A549 (cell line): ENCODE data around the gene PSME3. TPM values are rescaled to one million over a fixed set of nuclear protein-coding genes. Genes with fewer than 3 reads are reported as not detected.
A peak's percentile ranks its signal among the peaks of the same experiment; 100 is the strongest.

Experiments
- ATAC-seq, 2 experiments: fragments of 200-7000 bp in 1 of 2; fragments of >200 bp in 1 of 2; cut with Nextera tagmentation in 1 of 2; cut with Tn5 transposase in 1 of 2; 3 replicates each; pipeline versions ENCODE4 v1.8.0 to v1.9.1; 2018 to 2020; ENCODE audit warnings: mild to moderate bottlenecking in 1 of 2, moderate library complexity in 1 of 2
- CTCF ChIA-PET: fragments of 300-600 bp; sonication (Branson Sonifier 250); formaldehyde crosslinking; extraction: SDS; loops from one replicate; lab custom pipeline; 2021; ENCODE audit warnings: antibody characterized with exemption, inconsistent platforms; lab: Yijun Ruan, JAX
- POLR2A ChIA-PET: fragments of 350-600 bp; formaldehyde crosslinking; extraction: SDS; loops from one replicate; lab custom pipeline; 2021; ENCODE audit warnings: antibody characterized with exemption, inconsistent platforms; lab: Yijun Ruan, JAX
- DNase-seq, 2 experiments: peaks; one replicate each; pipeline versions ENCODE4 v3.0.0 to v3.0.0-alpha.2; 2011 to 2016; ENCODE audit warnings: low read depth in 1 of 2, low spot score in 1 of 2
- FAIRE-seq: peaks from 2 replicates; lab custom pipeline; 2011; peaks lifted over from hg19 to GRCh38; lab: Jason Lieb, UNC
- H3K27ac ChIP-seq, 2 experiments: fragments of >200 bp; sonication (Bioruptor Twin); formaldehyde crosslinking; 3 replicates each; pipeline ENCODE4 v1.5.1; 2016 to 2017
- H3K4me1 ChIP-seq: fragments of >200 bp; sonication (Bioruptor Twin); formaldehyde crosslinking; 3 replicates; pipeline ENCODE4 v1.6.1; 2016
- H3K4me2 ChIP-seq: fragments of >200 bp; sonication (Bioruptor Twin); formaldehyde crosslinking; 3 replicates; pipeline ENCODE4 v1.6.1; 2016
- H3K4me3 ChIP-seq: fragments of >200 bp; sonication (Bioruptor Twin); formaldehyde crosslinking; 3 replicates; pipeline ENCODE4 v1.5.1; 2016
- H3K9me3 ChIP-seq: fragments of >200 bp; sonication (Bioruptor Twin); formaldehyde crosslinking; 3 replicates; pipeline ENCODE4 v1.6.1; 2016
- ATOH8 ChIP-seq: fragments of 250-450 bp; sonication (Bioruptor Pico); IDR thresholded peaks from 2 replicates; pipeline ENCODE4 v1.5.0; 2020; ENCODE audit warnings: low read depth, mild to moderate bottlenecking, moderate library complexity
- BCL3 ChIP-seq: fragments of >200 bp; sonication (Bioruptor Twin); formaldehyde crosslinking; IDR thresholded peaks from 3 replicates; pipeline ENCODE4 v1.6.1; 2016
- CBX8 ChIP-seq: fragments of 200-600 bp; sonication (generic); IDR thresholded peaks from 2 replicates; pipeline ENCODE4 v1.6.1; 2016
- CHD2 ChIP-seq: fragments of 150-350 bp; IDR thresholded peaks from 2 replicates; pipeline ENCODE4 v1.6.1; 2014; ENCODE audit warnings: low read length; ENCODE audit not compliant: partially characterized antibody
- CHD4 ChIP-seq: fragments of 200-600 bp; sonication (generic); IDR thresholded peaks from 2 replicates; pipeline ENCODE4 v1.6.1; 2016; ENCODE audit warnings: antibody characterized with exemption, mild to moderate bottlenecking, borderline replicate concordance
- E2F6 ChIP-seq: IDR thresholded peaks from 2 replicates; pipeline ENCODE4 v1.6.1; 2012; ENCODE audit warnings: low read depth, borderline replicate concordance
- EHF ChIP-seq: fragments of 250-450 bp; sonication (Bioruptor Pico); IDR thresholded peaks from 2 replicates; pipeline ENCODE4 v1.5.0; 2020; ENCODE audit warnings: mild to moderate bottlenecking
- EHMT2 ChIP-seq: fragments of 200-600 bp; sonication (generic); IDR thresholded peaks from 2 replicates; pipeline ENCODE4 v1.6.1; 2016; ENCODE audit warnings: antibody characterized with exemption, low read depth, mild to moderate bottlenecking, moderate library complexity
- FOSB ChIP-seq: fragments of 250-450 bp; sonication (Bioruptor Pico); IDR thresholded peaks from 2 replicates; pipeline ENCODE4 v1.5.0; 2020; ENCODE audit warnings: mild to moderate bottlenecking, moderate library complexity
- FOSL2 ChIP-seq, 2 experiments: fragments of 450-650 bp in 1 of 2; fragments of >200 bp in 1 of 2; sonication (Bioruptor Twin) in 1 of 2; formaldehyde crosslinking; IDR thresholded peaks; 2 replicates each; pipeline versions ENCODE4 v1.5.0 to v1.6.1; 2016 to 2020; ENCODE audit warnings: mild to moderate bottlenecking in 1 of 2, moderate library complexity in 1 of 2
- FOXS1 ChIP-seq: fragments of 250-450 bp; sonication (Bioruptor Pico); IDR thresholded peaks from 2 replicates; pipeline ENCODE4 v1.5.0; 2020; ENCODE audit warnings: mild to moderate bottlenecking, moderate library complexity
- HOXA7 ChIP-seq: fragments of 250-450 bp; sonication (Bioruptor Pico); IDR thresholded peaks from 2 replicates; pipeline ENCODE4 v1.5.0; 2020; ENCODE audit warnings: mild to moderate bottlenecking, moderate library complexity
- HOXB13 ChIP-seq: fragments of 250-450 bp; sonication (Bioruptor Pico); IDR thresholded peaks from 2 replicates; pipeline ENCODE4 v1.5.0; 2020; ENCODE audit warnings: low read depth, mild to moderate bottlenecking, moderate library complexity
- JUN ChIP-seq, 2 experiments: fragments of >200 bp; sonication (Bioruptor Twin); formaldehyde crosslinking; IDR thresholded peaks; 2 replicates in 1 of 2; 3 replicates in 1 of 2; pipeline ENCODE4 v1.6.1; 2016 to 2017
- KDM1A ChIP-seq: fragments of 200-600 bp; sonication (generic); IDR thresholded peaks from 2 replicates; pipeline ENCODE4 v1.6.1; 2016; ENCODE audit warnings: low read depth, mild to moderate bottlenecking
- MAFK ChIP-seq: fragments of 450-650 bp; IDR thresholded peaks from 2 replicates; pipeline ENCODE4 v1.6.1; 2014; ENCODE audit not compliant: partially characterized antibody
- MAX ChIP-seq: IDR thresholded peaks from 2 replicates; pipeline ENCODE4 v1.6.1; 2012
- MAZ ChIP-seq: fragments of 150-350 bp; IDR thresholded peaks from 2 replicates; pipeline ENCODE4 v1.6.1; 2014; ENCODE audit warnings: antibody characterized with exemption, low read depth, low read length, borderline replicate concordance
- NFE2L2 ChIP-seq: fragments of 150-350 bp; conservative IDR thresholded peaks from 2 replicates; pipeline ENCODE4 v1.6.1; 2014; ENCODE audit warnings: low read length
- POLR2A ChIP-seq: IDR thresholded peaks from 2 replicates; pipeline ENCODE4 v1.6.1; 2012; ENCODE audit warnings: mild to moderate bottlenecking, low read length
- RCOR1 ChIP-seq: fragments of 150-350 bp; IDR thresholded peaks from 2 replicates; pipeline ENCODE4 v1.6.1; 2014; ENCODE audit warnings: antibody characterized with exemption, low read length, low read depth
- RFX5 ChIP-seq: fragments of 450-650 bp; IDR thresholded peaks from 2 replicates; pipeline ENCODE4 v1.7.1; 2014; ENCODE audit warnings: antibody characterized with exemption, mild to moderate bottlenecking, moderate library complexity
- ZC3H11A ChIP-seq: fragments of 450-650 bp; IDR thresholded peaks from 2 replicates; pipeline ENCODE4 v1.6.1; 2014; ENCODE audit warnings: antibody characterized with exemption, mild to moderate bottlenecking
- ZFP36 ChIP-seq: fragments of 450-650 bp; IDR thresholded peaks from 2 replicates; pipeline ENCODE4 v1.6.1; 2014; ENCODE audit warnings: borderline replicate concordance; ENCODE audit not compliant: partially characterized antibody
- ZNF302 ChIP-seq: fragments of 250-450 bp; sonication (Bioruptor Pico); IDR thresholded peaks from 2 replicates; pipeline ENCODE4 v1.9.0; 2021; ENCODE audit warnings: inconsistent platforms, mild to moderate bottlenecking, moderate library complexity
- ZSCAN20 ChIP-seq: fragments of 250-450 bp; sonication (Bioruptor Pico); IDR thresholded peaks from 2 replicates; pipeline ENCODE4 v1.8.0; 2022; ENCODE audit warnings: mild to moderate bottlenecking, moderate library complexity
- WGBS: methylation state at CpG from one replicate; pipeline ENCODE4 v1.1.6; 2017; ENCODE audit errors: missing lambda C conversion rate; 5-methylcytosine and 5-hydroxymethylcytosine counted together
- polyA plus RNA-seq, 4 experiments: library from polyadenylated mRNA; depleted of rRNA in 3 of 4; stranded (reverse); fragments of >200 nt; fragmentation: RNase III in 1 of 4; extraction: RNeasy Plus Mini Kit Qiagen cat#74134 plus additional on column Dnase treatment in 1 of 4; gene quantifications; 2 replicates in 3 of 4; 3 replicates in 1 of 4; pipeline ENCODE4 v1.2.3, GENCODE V29; 2011 to 2017

PSME3 gene
- polyA plus RNA-seq, 2 of the 4 experiments (the other 2 are of a cell fraction) = 223 to 257 TPM

GRCh38 chr17:42783791-42784138 lies 49.4 kb upstream of the PSME3 start:
- POLR2A ChIA-PET = interaction anchor here (1.3 to 1.4 kb wide), 3 partner anchors 10 to 40 kb away, joined by 4 to 12 read pairs (median 6); partner anchors contain the start of genes BECN1 and VPS25
- H3K4me2 ChIP-seq = peak overlapping the region; percentile 65

GRCh38 chr17:42784409-42784808 lies 48.8 kb upstream of the PSME3 start:
- TF ChIP-seq ZNF302 (CRISPR knock-in tag) (no peak), FOSL2 (IDR thresholded peaks at IDR 0.05) (no peak), FOSL2 (CRISPR knock-in tag; IDR thresholded peaks at IDR 0.05) (no peak), FOXS1 (CRISPR knock-in tag) (no peak), CHD4 (no peak), ZFP36 (no peak), FOSB (CRISPR knock-in tag) (no peak), MAFK (no peak), MAZ (no peak), EHMT2 (no peak), E2F6 (no peak), RFX5 (no peak), CBX8 (no peak), NFE2L2 (no peak), CHD2 (no peak), ZC3H11A (no peak), EHF (CRISPR knock-in tag) (no peak)
- TF ChIP-seq, all 56 proteins: peak for 0
- no peak overlapping the region for H3K4me2 ChIP-seq
- ATAC-seq = no peak
- peak overlapping the region in 1 of 2 experiments; percentile 75; a peak in 2 of 6 replicates for H3K27ac ChIP-seq
- H3K4me3 ChIP-seq = no peak overlapping the region
- H3K4me1 ChIP-seq = peaks cover 30% of the 10 kb centered on the region
- ChIA-PET POLR2A (no interaction called here), CTCF (interaction anchor here (1.3 to 3.6 kb wide), 3 partner anchors 10 to 36 kb away, joined by 3 to 14 read pairs (median 4); no protein-coding TSS in a partner anchor)
- FAIRE-seq = no peak
- H3K9me3 ChIP-seq = no peaks in the 10 kb centered on the region
- 94% methylated on average over 25 of the region's 25 CpGs for WGBS
- no peak for DNase-seq

More at GRCh38 chr17:42783791-42784138, 49.4 kb upstream of the PSME3 start:
- ATAC-seq = no peak
- DNase-seq = no peak
- Histone ChIP-seq H3K9me3 (no peaks in the 10 kb centered on the region), H3K4me3 (no peak overlapping the region), H3K4me1 (peaks cover 30% of the 10 kb centered on the region), H3K27ac (peak overlapping the region; percentile 63 to 75)
- CTCF ChIA-PET = interaction anchor here (0.9 to 1.5 kb wide), 3 partner anchors 9 to 37 kb away, joined by 3 to 4 read pairs (median 3); no protein-coding TSS in a partner anchor
- FAIRE-seq = no peak
- TF ChIP-seq FOSB (CRISPR knock-in tag) (no peak), ATOH8 (CRISPR knock-in tag) (no peak), POLR2A (no peak), BCL3 (no peak), MAX (no peak), ZSCAN20 (CRISPR knock-in tag) (no peak), KDM1A (no peak), FOXS1 (CRISPR knock-in tag) (no peak), HOXA7 (no peak), MAZ (no peak), HOXB13 (CRISPR knock-in tag) (no peak), RCOR1 (no peak), JUN (IDR thresholded peaks at IDR 0.05) (no peak)
- WGBS = 79% methylated on average over 21 of the region's 22 CpGs
